ENCODE results near the gene LY86. TPM values are rescaled to one million over a fixed set of nuclear protein-coding genes. Genes with fewer than 3 reads are reported as not detected.

Gene LY86
- total RNA-seq, 1 donor from 2014 or later = not detected

- TF ChIP-seq CTCF (IDR thresholded peaks at IDR 0.05; ENCODE audit: unreplicated experiment) = no peak
- Mint-ChIP-seq H3K27ac (peak overlapping the region; percentile 39), H3K4me3 (ENCODE audit: low read depth) (no peak overlapping the region), H3K36me3 (ENCODE audit: insufficient read depth) (no peaks in the 10 kb centered on the region), H3K4me1 (ENCODE audit: low read depth) (peaks cover 63% of the 10 kb centered on the region), H3K27me3 (peaks cover 5% of the 10 kb centered on the region), H3K9me3 (ENCODE audit: low read depth) (no peaks in the 10 kb centered on the region)
- DNase-seq (ENCODE audit: low spot score, unreplicated experiment) = no peak
Measured at GRCh38 chr6:6681075-6681849, 92.7 kb downstream of the LY86 start.

DNA sequence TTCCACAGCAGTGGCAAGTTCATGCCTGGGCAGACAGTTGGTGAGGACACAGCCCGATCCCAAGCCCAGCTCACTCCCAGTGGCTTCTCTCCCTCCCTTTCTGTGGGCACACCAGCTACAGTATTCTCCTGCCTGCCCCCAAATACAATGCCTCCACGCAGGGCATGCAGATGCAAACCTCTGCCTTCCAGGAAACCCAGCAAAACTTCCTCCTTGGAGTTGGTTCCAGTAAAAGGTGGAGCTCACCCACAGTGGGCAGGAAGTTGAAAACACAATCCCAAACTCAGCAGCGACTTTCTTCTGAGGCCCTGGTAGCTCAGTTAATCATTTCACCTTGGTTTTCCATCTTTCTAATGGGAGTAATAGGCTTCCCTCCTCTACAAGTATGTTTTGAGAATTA lies 93.7 kb downstream of the LY86 start:
- Mint-ChIP-seq H3K9me3 (ENCODE audit: low read depth) (no peaks in the 10 kb centered on the region), H3K4me1 (ENCODE audit: low read depth) (peaks cover 61% of the 10 kb centered on the region), H3K27me3 (peaks cover 5% of the 10 kb centered on the region), H3K4me3 (ENCODE audit: low read depth) (no peak overlapping the region), H3K36me3 (ENCODE audit: insufficient read depth) (no peaks in the 10 kb centered on the region), H3K27ac (peak overlapping the region; percentile 50)
- TF ChIP-seq CTCF (IDR thresholded peaks at IDR 0.05; ENCODE audit: unreplicated experiment) = no peak
- no peak for DNase-seq (ENCODE audit: low spot score, unreplicated experiment)

DNA sequence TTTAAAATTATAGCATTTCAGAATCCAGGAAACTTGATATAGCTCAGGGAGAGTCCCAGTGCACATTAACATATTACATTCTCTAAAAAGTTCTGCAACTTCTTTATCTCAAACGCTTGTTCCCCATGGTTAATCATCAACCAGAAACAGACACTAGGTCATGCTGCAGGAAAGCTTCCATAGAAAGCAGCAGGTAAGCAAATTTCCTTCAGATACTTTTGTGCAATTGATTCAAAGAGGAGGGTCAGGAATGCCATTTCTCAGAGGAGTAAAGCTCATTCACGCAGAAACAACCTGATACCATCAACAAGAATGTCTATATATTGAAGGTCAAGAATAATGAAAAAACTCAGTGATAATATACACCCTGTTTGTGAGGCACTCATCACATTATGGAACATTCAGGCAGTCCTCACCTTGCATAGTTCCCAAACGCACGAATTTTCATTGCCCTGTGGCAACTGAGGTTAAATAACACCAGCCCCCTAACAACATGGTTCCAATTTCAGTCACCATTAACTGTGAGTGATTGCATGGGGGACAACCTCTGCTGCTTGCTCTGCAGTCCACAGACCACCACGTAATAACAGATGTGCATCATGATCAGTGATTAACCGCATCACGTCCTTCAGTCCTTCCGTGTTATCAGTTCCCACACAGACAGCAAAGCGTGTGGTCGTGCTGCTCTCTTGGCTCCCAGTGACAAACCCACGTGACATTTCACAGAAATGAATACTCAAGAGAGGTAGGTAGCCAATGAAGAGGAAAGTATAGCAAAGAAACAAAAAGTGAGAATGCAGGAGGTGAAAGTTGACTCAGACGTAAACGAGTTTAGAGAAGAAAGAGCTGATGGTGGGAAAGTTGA lies 95.7 kb downstream of the LY86 start:
- Mint-ChIP-seq H3K9me3 (ENCODE audit: low read depth) (no peaks in the 10 kb centered on the region), H3K36me3 (ENCODE audit: insufficient read depth) (no peaks in the 10 kb centered on the region), H3K4me1 (ENCODE audit: low read depth) (peaks cover 64% of the 10 kb centered on the region), H3K27ac (peak overlapping the region; percentile 87), H3K4me3 (ENCODE audit: low read depth) (no peak overlapping the region), H3K27me3 (no peaks in the 10 kb centered on the region)
- TF ChIP-seq CTCF (IDR thresholded peaks at IDR 0.05; ENCODE audit: unreplicated experiment) = no peak
- DNase-seq (ENCODE audit: low spot score, unreplicated experiment) = no peak

DNA sequence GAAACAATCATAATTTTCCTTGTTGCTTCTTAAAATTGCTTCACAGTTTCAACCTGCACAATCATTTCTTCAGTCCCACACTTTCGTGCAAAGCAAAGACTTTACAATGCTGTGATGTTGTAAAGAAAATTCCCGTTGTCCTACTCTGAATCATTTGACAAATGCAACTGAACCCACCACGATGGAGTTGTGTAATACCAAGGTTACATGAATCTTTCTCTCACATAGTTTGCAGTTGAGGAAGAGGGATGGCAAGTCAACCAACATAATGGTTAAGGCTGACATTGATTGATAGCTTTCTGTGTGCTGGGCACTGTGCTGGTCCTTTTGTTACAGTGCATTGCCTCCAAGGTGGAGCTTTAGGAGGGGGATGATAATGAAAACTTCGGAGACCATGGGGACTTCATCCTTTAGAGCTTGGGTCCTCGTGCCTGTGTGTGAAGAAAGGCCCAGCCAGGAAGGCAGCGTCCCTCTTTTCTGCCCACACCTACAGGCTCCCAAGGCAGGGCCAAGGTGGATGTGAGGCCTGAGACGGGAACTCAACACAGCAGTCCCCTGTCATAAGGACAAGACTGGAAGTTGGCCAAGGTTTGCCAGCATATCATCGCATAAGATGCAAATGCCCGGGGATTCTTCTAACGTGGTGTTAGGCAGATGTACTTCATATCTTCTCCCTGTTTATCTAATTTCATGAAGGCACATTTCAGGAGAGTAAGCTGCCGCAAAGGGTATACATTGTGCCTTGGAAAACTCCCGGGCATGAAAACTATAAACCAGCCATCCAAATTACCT lies 96.9 kb downstream of the LY86 start:
- H3K36me3 Mint-ChIP-seq (ENCODE audit: insufficient read depth) = no peaks in the 10 kb centered on the region
- H3K27me3 Mint-ChIP-seq = no peaks in the 10 kb centered on the region
- H3K4me1 Mint-ChIP-seq (ENCODE audit: low read depth) = peaks cover 61% of the 10 kb centered on the region
- peak overlapping the region; percentile 50 for H3K27ac Mint-ChIP-seq
- TF ChIP-seq CTCF (IDR thresholded peaks at IDR 0.05; ENCODE audit: unreplicated experiment) = no peak
- H3K4me3 Mint-ChIP-seq (ENCODE audit: low read depth) = no peak overlapping the region
- no peaks in the 10 kb centered on the region for H3K9me3 Mint-ChIP-seq (ENCODE audit: low read depth)
- no peak for DNase-seq (ENCODE audit: low spot score, unreplicated experiment)

- H3K4me3 Mint-ChIP-seq (ENCODE audit: low read depth) = no peak overlapping the region
- H3K27ac Mint-ChIP-seq = no peak overlapping the region
- DNase-seq (ENCODE audit: low spot score, unreplicated experiment) = no peak
- no peaks in the 10 kb centered on the region for H3K9me3 Mint-ChIP-seq (ENCODE audit: low read depth)
- H3K36me3 Mint-ChIP-seq (ENCODE audit: insufficient read depth) = no peaks in the 10 kb centered on the region
- TF ChIP-seq CTCF (IDR thresholded peaks at IDR 0.05; ENCODE audit: unreplicated experiment) = no peak
- H3K27me3 Mint-ChIP-seq = no peaks in the 10 kb centered on the region
- peaks cover 55% of the 10 kb centered on the region for H3K4me1 Mint-ChIP-seq (ENCODE audit: low read depth)
Measured at GRCh38 chr6:6686176-6686575, 97.7 kb downstream of the LY86 start.

Measured in progenitor cell of endocrine pancreas (in vitro differentiated cells).